ENCODE measurements around the gene GLTP.

DNA sequence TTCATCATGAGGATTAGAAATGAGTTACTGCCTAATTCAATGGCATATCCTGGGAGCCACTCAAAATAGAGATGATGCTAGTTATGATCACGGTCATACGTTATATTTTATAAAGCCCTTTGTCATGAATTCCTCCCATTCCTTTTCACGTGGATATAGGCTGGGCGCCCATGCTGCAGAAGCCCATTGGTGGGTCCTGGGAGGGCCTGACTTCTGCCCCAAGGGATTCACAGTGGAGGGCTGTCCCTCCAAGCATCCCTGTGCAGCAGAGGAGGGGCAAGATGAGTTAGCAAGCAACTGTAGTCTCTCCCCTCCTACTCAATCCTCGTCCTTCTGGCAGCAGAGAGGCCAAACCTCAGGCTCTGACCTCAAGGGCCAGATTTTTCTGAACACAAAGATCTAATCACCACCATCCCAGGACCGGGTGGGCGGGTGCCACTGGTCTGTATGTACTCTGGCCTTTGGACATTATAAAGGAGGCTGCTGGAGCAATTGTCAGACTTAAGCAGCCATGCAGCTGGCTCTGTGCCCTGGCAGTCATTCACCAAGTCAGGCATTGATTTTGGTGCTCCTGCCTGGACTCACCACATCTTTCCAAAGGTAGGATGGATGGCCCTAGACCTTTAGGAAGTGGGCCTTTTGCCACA is 8.6 kb downstream of the GLTP start:
- TF ChIP-seq, protein P1, sequence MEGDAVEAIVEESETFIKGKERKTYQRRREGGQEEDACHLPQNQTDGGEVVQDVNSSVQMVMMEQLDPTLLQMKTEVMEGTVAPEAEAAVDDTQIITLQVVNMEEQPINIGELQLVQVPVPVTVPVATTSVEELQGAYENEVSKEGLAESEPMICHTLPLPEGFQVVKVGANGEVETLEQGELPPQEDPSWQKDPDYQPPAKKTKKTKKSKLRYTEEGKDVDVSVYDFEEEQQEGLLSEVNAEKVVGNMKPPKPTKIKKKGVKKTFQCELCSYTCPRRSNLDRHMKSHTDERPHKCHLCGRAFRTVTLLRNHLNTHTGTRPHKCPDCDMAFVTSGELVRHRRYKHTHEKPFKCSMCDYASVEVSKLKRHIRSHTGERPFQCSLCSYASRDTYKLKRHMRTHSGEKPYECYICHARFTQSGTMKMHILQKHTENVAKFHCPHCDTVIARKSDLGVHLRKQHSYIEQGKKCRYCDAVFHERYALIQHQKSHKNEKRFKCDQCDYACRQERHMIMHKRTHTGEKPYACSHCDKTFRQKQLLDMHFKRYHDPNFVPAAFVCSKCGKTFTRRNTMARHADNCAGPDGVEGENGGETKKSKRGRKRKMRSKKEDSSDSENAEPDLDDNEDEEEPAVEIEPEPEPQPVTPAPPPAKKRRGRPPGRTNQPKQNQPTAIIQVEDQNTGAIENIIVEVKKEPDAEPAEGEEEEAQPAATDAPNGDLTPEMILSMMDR (IDR thresholded peaks at IDR 0.05; ENCODE audit: insufficient read depth, low read length, poor library complexity, severe bottlenecking), result no peak
- no peak for TF ChIP-seq EZH2phosphoT487 (conservative IDR thresholded peaks at IDR 0.05; ENCODE audit: low read length)
